HG03558 (cell line): ENCODE data around the gene CDH11.

Source experiments
- ATAC-seq: cut with Tn5 transposase; IDR thresholded peaks from one replicate; pipeline ENCODE4 v1.9.1; 2021; ENCODE audit warnings: moderate number of reproducible peaks; ENCODE audit not compliant: unreplicated experiment; ENCODE audit errors: extremely low read depth

CDH11 gene

DNA sequence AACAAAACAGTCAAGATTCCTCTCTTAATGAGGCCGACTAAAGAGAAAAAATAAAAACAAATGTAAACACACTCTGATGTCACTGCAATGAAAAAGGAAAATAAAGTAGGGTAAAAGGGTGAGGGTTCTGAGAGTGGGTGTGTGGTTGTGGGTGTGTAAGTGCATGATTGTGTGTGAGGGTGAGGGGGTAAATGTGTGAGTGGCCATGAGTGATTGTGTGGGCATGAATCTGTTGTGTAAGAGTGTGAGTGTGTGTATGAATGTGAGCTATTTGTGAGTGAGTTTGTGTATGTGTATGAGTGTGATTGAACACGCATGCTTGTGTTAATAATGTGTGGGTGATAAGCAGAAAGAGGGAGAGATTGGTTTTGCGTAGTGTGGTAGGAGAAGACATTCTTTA, 132.8 kb downstream of the CDH11 start:
- ATAC-seq = no peak

DNA sequence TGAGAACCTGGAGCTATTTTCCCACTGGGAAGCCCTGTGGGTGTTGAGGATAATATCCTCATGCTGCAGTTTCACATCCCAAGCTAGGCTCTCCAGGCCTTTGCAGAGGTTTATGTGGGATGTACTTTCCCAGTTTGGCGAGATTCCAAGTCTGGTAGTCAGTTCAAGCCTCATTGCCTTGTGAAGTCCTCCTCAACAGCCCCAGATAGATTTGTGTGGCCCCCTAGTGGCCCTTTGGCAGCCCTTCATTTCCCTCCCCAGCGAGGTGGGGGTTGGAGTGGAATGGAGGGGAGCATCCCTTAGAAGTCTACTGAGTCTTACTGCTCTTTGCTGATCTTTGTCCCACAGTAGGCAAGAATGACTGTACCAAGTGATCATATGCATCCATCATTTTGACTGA, 137.9 kb downstream of the CDH11 start:
- no peak for ATAC-seq

GRCh38 chr16:64983231-64983630, 138.6 kb downstream of the CDH11 start:
- no peak for ATAC-seq

GRCh38 chr16:64982581-64982980, 139.3 kb downstream of the CDH11 start:
- ATAC-seq = no peak

DNA sequence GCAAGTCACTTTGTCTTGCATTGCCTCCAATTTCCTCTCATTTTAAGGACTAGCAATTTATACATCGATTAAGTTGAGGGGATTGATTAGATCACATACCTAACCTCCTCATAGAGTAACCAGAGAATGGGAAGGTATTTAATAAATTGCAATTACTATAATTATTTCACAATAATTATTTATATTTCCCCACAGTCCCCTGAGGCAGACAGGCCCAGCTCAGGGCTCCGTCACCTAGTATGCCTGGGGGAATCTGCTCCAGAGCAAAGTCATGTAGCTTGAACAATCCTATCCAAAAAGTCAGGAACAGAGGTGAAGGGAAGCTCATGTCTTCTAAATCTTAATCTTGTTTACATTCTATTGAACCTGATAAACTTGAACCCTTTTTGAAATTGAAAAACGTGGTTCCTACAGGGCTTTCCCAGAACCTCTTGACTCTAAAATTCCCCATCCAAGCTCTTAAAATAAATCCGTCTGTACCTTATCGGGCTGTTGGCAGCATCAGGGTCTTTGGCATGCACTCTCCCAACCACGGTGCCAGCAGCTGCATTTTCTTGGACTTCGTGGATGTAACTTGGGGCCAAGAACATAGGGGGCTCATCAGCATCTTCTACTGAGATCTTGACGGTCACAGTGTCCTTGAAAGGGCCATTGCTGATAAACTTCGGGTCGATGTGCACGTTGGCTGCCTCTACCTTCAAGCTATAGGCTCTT, 140.1 kb downstream of the CDH11 start:
- no peak for ATAC-seq

DNA sequence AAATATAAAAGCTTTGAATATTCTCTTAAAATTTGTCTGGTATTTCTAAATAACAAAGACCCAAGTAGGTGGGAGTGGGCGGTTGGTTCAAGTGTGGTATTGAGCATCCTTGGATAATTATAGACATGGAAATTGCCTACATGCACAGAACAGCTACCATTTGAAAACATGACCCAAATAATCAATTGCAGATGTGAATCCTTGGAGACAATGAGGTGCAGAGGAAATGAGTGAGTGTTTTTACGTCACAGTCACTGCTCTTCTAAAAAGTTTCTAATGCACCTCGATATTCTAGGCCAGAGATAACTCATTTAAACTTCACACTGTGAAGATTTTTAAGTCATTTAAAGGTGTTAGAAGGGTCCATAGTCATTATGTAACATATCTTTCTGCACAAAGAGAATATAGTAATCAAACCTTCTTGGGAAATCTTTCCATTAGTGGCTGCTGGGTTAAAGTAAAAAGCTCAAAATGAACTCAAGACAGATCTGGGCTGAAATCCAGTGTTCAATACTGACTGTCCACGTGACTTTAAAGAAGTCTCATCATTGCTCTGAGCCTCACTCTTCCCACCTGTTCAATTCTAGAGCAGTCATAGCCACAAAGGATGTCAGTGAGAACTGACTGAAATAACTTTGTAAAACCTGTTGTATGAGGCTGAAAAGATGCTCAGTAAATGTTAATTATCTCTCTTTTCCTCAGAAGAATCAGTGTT, 144.5 kb downstream of the CDH11 start:
- ATAC-seq = no peak

GRCh38 chr16:64975821-64976220, 146.0 kb downstream of the CDH11 start:
- ATAC-seq = no peak

DNA sequence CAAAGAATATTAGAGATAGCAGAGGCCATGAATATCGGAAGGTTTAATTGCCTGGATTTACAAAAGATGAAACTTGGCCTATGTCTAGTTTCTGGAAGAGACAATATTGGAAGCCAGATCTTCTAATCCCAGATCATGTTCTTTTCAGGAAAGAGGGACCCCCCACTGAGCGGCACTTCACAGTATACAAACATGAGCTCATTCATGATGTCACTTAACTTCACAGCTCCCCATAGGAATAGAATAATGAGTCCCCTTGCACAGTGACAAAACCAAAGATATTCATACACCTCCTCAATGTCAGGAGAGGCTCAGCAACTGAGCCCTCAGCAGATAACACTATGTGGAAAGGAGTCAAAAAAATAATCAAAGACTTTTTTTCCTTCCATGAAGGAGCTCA, 147.5 kb downstream of the CDH11 start:
- ATAC-seq = no peak

DNA sequence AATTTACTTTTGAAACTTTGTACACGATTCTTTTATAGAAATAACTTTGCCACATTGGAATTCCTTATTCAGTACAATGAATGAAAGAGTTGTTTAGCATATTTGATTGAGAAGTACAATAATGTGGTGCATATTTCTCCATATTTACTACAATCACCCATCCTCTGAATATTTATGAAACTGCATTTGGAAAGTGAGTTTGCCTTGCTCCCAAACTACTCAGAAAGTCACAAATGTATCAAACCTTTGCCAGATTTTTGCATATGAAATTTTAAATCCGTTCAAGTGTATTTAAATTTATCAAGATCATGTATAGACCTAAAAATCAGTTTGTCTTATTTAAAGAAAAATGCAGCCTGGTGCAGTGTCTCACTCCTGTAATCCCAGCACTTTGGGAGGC, 148.7 kb downstream of the CDH11 start:
- ATAC-seq = no peak

GRCh38 chr16:64971171-64971570, 150.7 kb downstream of the CDH11 start:
- ATAC-seq = no peak

DNA sequence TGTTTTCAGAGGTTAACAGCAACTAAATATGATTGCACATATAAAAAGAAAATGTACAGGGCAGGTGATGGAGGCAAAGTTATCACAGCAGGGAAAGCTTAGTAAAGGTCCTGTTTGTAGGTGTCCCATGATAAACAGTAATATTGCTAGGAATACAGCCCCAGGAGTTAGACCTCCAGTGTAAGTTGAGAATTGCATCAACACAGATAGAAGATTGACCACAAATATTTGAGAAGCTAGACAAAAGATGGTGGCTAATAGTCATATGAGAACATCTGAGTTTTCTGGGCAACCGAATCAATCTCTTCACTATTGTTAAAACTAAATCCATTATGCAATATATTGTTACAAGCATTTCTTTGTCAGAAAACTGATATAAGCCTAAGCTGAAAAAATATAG, 152.6 kb downstream of the CDH11 start:
- ATAC-seq = no peak

DNA sequence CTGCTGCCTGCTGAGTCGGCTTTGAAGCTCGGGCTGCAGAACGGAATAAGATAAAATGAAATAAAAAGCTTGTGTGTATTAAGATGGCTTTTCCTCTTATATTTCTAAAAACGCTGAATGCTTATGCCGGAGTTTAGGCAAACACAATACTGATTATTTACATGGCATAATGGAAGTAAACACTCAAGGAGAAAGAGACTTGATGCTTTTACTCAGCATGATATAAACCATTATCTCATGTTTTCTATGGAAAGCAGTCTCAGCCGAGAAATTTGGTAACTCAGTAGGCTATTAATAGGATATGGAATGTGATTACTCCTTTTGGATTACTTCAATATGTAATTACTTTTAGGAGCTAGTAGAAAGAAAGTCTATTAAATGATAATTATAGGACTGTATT, 153.3 kb downstream of the CDH11 start:
- no peak for ATAC-seq

GRCh38 chr16:64964126-64964540, 157.7 kb downstream of the CDH11 start:
- no peak for ATAC-seq

GRCh38 chr16:64962786-64963185, 159.1 kb downstream of the CDH11 start:
- ATAC-seq = no peak

DNA sequence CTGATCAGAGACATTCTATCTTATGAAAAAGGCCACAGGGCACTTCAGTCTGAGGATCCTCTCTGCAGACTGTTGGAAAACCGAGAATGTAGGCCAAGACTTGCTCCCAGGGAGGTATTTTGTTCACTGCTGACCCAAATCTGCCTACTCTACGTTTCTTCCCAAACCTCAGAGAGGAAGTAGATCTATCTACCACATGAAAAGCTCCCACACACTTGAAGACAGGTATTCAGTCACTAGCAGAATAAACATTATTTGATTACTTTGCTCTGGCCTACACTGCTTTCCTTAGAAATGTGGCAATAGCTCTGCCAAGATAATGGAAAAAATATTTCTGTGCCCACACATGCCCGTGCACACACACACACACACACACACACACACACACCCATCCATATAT, 164.6 kb downstream of the CDH11 start:
- ATAC-seq = no peak

DNA sequence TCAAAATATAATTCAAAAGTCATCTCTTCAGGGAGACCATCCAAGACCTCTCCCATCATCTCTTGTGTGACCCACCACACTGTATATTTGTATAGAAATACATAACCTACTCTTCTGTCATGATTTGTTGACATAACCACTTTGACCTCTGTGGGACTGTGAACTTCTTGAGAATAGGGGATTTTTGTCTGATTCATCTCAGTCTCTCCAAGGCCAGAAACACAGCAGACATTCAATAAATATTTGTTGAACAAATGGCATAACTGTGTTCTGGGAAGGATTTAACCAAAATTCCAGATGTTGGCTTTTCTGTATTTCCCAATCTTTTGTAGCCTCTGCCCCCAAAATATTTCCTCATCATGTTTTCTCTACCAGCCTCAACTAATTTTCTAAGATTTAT, 169.7 kb downstream of the CDH11 start:
- ATAC-seq = no peak

GRCh38 chr16:64951193-64951592, 170.7 kb downstream of the CDH11 start:
- no peak for ATAC-seq

DNA sequence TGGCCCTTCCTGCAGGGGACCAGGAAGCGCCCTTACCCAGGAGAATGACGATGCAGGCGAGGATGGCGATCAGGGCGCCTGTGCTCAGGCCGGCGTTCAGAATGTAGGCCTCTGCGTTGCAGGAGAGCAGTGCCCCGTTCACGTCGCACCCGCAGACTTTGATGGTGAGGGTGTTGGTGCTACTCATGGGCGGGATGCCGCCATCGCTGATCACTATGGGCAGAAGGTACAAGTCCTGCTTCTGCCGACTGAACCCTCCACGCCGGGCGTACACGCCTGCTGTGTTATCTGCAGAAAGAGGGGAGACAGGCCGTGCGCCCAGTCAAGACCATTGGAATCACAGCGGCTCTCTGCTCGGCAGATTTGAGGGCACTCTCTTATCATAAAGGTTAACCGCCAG, 171.1 kb downstream of the CDH11 start:
- no peak for ATAC-seq

DNA sequence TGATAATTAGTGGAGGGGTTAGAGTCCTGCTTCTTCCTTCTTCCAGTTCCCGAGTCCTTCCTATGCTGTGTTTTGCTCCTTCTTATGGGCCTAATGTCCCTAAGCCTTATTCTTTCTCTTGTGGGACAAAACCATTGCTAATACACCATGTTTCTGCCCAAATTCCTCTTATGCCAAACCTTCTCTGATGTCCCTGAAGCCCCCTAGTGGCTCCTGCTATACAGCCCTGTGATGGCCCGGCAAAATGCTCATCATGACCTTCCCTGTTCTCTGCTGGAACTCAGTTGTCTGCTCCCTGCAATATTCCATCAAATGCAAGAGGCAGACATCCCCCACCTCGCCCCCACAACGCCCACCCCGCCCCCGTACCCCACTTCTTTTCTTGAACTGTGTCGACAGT, 171.6 kb downstream of the CDH11 start:
- ATAC-seq = no peak

DNA sequence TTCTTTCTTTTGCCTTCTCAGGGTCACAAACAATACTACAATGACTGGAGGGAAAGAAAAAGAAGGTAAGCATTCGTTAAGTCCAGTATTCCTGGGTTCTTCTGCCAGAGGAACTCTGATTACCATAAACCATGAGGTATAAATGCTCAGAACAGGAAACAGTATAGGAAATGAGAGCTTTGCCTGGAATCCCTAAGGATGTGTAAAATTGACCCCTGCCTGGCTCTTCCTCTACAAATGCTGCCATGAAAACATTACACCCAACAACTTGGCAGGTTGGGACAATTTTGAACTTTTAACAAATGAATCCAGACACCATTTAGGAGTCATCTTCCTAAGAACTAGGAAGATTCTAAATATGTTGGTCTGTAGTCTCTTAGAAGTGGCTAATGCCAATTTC, 173.8 kb downstream of the CDH11 start:
- ATAC-seq = no peak

- ATAC-seq = no peak
These were observed 174.2 kb downstream of the CDH11 start for GRCh38 chr16:64947651-64948050.

DNA sequence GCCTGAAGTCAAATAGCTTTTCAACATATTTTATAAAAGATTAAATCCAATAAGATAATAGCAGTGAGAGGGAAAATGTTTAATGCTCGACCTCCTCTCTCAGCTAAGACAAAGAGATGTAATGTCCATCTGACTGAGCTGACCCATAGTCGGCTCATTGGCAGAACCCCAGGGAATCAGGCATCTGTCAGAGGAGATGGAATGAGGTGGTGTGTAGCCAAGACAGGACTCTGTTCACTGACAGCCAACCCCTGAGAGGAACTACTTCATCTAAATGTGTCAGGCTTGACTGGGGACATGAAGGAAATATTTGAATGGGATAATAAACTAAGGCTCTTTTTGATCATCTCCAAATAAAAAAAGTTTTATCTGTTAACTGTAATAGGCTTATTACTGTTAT, 188.0 kb downstream of the CDH11 start:
- no peak for ATAC-seq
